H1 (cell line): ENCODE data around the gene MGAT5. TPM values are rescaled to one million over a fixed set of nuclear protein-coding genes. Genes with fewer than 3 reads are reported as not detected.

ENCODE experiments used
- CTCF ChIA-PET: fragments of 300-600 bp; sonication (Branson Sonifier 250); formaldehyde crosslinking; loops from one replicate; lab custom pipeline; 2021; ENCODE audit not compliant: partially characterized antibody; lab: Charles Lee
- POLR2A ChIA-PET: fragments of 300-600 bp; sonication (Branson Sonifier 250); formaldehyde crosslinking; loops from one replicate; lab custom pipeline; 2021; ENCODE audit warnings: inconsistent platforms; ENCODE audit not compliant: partially characterized antibody; lab: Charles Lee
- DNase-seq, 2 experiments: peaks; one replicate each; pipeline versions ENCODE4 v3.0.0 to v3.0.0-alpha.2; 2010 to 2022; ENCODE audit warnings: low spot score in 2 of 2, low read depth in 1 of 2, mixed read lengths in 1 of 2
- FAIRE-seq: peaks from 2 replicates; lab custom pipeline; 2011; peaks lifted over from hg19 to GRCh38; lab: Jason Lieb, UNC
- H2AFZ ChIP-seq: 2 replicates; pipeline ENCODE4 v1.8.1; 2012; ENCODE audit warnings: low read length, inconsistent platforms
- H2AK5ac ChIP-seq: 2 replicates; pipeline ENCODE4 v1.6.1; 2013; ENCODE audit warnings: low read depth, low read length
- H2BK120ac ChIP-seq: replicated peaks from 2 replicates; pipeline ENCODE3; 2013; ENCODE audit warnings: low read depth, low read length, inconsistent platforms
- H2BK12ac ChIP-seq: 2 replicates; pipeline ENCODE4 v1.6.1; 2013; ENCODE audit warnings: low read depth, low read length
- H2BK15ac ChIP-seq: 2 replicates; pipeline ENCODE4 v1.6.1; 2013; ENCODE audit warnings: low read length
- H2BK20ac ChIP-seq: 2 replicates; pipeline ENCODE4 v1.6.1; 2013; ENCODE audit warnings: low read length
- H2BK5ac ChIP-seq: 2 replicates; pipeline ENCODE4 v1.6.1; 2013; ENCODE audit warnings: low read depth, low read length
- H3K14ac ChIP-seq: 2 replicates; pipeline ENCODE4 v1.6.1; 2013; ENCODE audit warnings: inconsistent platforms; ENCODE audit not compliant: insufficient read length
- H3K18ac ChIP-seq: 2 replicates; pipeline ENCODE4 v1.6.1; 2013; ENCODE audit warnings: low read length; ENCODE audit errors: extremely low read depth
- H3K23ac ChIP-seq: 2 replicates; pipeline ENCODE4 v1.6.1; 2013; ENCODE audit warnings: inconsistent platforms; ENCODE audit not compliant: insufficient read length
- H3K23me2 ChIP-seq: 2 replicates; pipeline ENCODE4 v1.6.1; 2013; ENCODE audit warnings: low read depth, low read length
- H3K27ac ChIP-seq: 2 replicates; pipeline ENCODE4 v1.6.1; 2011; ENCODE audit warnings: low read depth, low read length, inconsistent platforms
- H3K27me3 ChIP-seq, 4 experiments: replicated peaks in 1 of 4; 1 replicate in 1 of 4; 2 replicates in 3 of 4; pipeline versions ENCODE4 v1.6.1 to v1.8.1; 2011 to 2013; ENCODE audit warnings: low read length in 3 of 4, mild to moderate bottlenecking in 3 of 4, inconsistent platforms in 2 of 4, mixed read lengths in 2 of 4, moderate library complexity in 1 of 4; ENCODE audit not compliant: control insufficient read depth in 3 of 4, insufficient read depth in 3 of 4; ENCODE audit errors: extremely low read depth in 1 of 4
- H3K36me3 ChIP-seq, 4 experiments: 2 replicates each; pipeline versions ENCODE4 v1.6.1 to v1.8.1; 2011 to 2013; ENCODE audit warnings: mild to moderate bottlenecking in 4 of 4, low read length in 3 of 4, moderate library complexity in 2 of 4, control low read depth in 1 of 4, inconsistent platforms in 1 of 4; ENCODE audit not compliant: insufficient read depth in 4 of 4, control insufficient read depth in 2 of 4
- H3K4ac ChIP-seq: replicated peaks from 2 replicates; pipeline ENCODE3; 2013; ENCODE audit warnings: low read length, low read depth, mixed read lengths, inconsistent platforms; ENCODE audit not compliant: insufficient read length
- H3K4me1 ChIP-seq, 4 experiments: replicated peaks in 1 of 4; 1 replicate in 1 of 4; 2 replicates in 3 of 4; pipeline versions ENCODE4 v1.6.1 to v1.8.1; 2011 to 2013; ENCODE audit warnings: low read length in 3 of 4, inconsistent platforms in 2 of 4, mixed read lengths in 1 of 4; ENCODE audit not compliant: insufficient read depth in 4 of 4, control insufficient read depth in 3 of 4
- H3K4me2 ChIP-seq, 2 experiments: 2 replicates each; pipeline versions ENCODE4 v1.6.1 to v1.8.1; 2011 to 2013; ENCODE audit warnings: low read depth in 2 of 2, low read length in 2 of 2, control low read depth in 1 of 2, inconsistent platforms in 1 of 2, mild to moderate bottlenecking in 1 of 2; ENCODE audit not compliant: insufficient read depth in 1 of 2
- H3K4me3 ChIP-seq, 4 experiments: fragments of 200-600, 300-600 bp in 1 of 4; sonication (generic), shearing (Covaris generic), sonication (Bioruptor Twin) in 1 of 4; 2 replicates each; pipeline versions ENCODE4 v1.5.1 to v1.8.1; 2011 to 2016; ENCODE audit warnings: low read length in 4 of 4, low read depth in 3 of 4, control low read depth in 2 of 4, inconsistent platforms in 2 of 4, mild to moderate bottlenecking in 2 of 4, mixed read lengths in 1 of 4, moderate library complexity in 1 of 4; ENCODE audit not compliant: insufficient read depth in 2 of 4; ENCODE audit errors: extremely low read depth in 1 of 4
- H3K56ac ChIP-seq: replicated peaks from 2 replicates; pipeline ENCODE3; 2013; ENCODE audit warnings: low read depth, mild to moderate bottlenecking, mixed read lengths, low read length, inconsistent platforms; ENCODE audit not compliant: insufficient read length
- H3K79me1 ChIP-seq: 2 replicates; pipeline ENCODE4 v1.6.1; 2013; ENCODE audit warnings: low read depth, low read length, control low read depth
- H3K79me2 ChIP-seq, 2 experiments: 2 replicates each; pipeline versions ENCODE4 v1.6.1 to v1.8.1; 2012 to 2013; ENCODE audit warnings: low read length in 2 of 2, mild to moderate bottlenecking in 2 of 2, inconsistent platforms in 1 of 2; ENCODE audit not compliant: insufficient read depth in 2 of 2, control insufficient read depth in 1 of 2
- H3K9ac ChIP-seq, 4 experiments: replicated peaks in 1 of 4; 1 replicate in 1 of 4; 2 replicates in 3 of 4; pipeline versions ENCODE4 v1.6.1 to v1.8.1; 2011 to 2013; ENCODE audit warnings: low read depth in 3 of 4, low read length in 3 of 4, control low read depth in 2 of 4, mild to moderate bottlenecking in 2 of 4, moderate library complexity in 2 of 4, inconsistent platforms in 1 of 4; ENCODE audit errors: extremely low read depth in 1 of 4
- H3K9me3 ChIP-seq, 2 experiments: 2 replicates each; pipeline versions ENCODE4 v1.6.1 to v1.8.1; 2012 to 2013; ENCODE audit warnings: mild to moderate bottlenecking in 2 of 2, moderate library complexity in 2 of 2, control low read depth in 1 of 2, inconsistent platforms in 1 of 2, low read depth in 1 of 2, low read length in 1 of 2, mixed read lengths in 1 of 2; ENCODE audit not compliant: insufficient read depth in 2 of 2
- H4K20me1 ChIP-seq, 2 experiments: replicated peaks in 1 of 2; 2 replicates each; pipeline versions ENCODE3 to v1.8.1; 2011 to 2013; ENCODE audit warnings: inconsistent platforms in 2 of 2, low read length in 2 of 2, mild to moderate bottlenecking in 1 of 2; ENCODE audit not compliant: insufficient read depth in 2 of 2, control insufficient read depth in 1 of 2
- H4K5ac ChIP-seq: 2 replicates; pipeline ENCODE4 v1.6.1; 2013; ENCODE audit warnings: low read length, low read depth, mixed read lengths, inconsistent platforms; ENCODE audit not compliant: insufficient read length
- H4K8ac ChIP-seq: 2 replicates; pipeline ENCODE4 v1.8.0; 2013; ENCODE audit warnings: mild to moderate bottlenecking, moderate library complexity, low read length, inconsistent platforms; ENCODE audit not compliant: insufficient read depth; ENCODE audit errors: extremely low read depth
- H4K91ac ChIP-seq: replicated peaks from 2 replicates; pipeline ENCODE3; 2013; ENCODE audit warnings: low read length, mixed read lengths, inconsistent platforms; ENCODE audit not compliant: insufficient read length
- KDM1A ChIP-seq: fragments of 200-600, 300-600 bp; sonication (generic); IDR thresholded peaks from 2 replicates; pipeline ENCODE4 v1.7.1; 2016; ENCODE audit warnings: mild to moderate bottlenecking, low read length, borderline replicate concordance
- SIRT6 ChIP-seq: IDR thresholded peaks from one replicate; pipeline ENCODE4 v1.7.1; 2012; ENCODE audit warnings: low read length, inconsistent platforms
- polyA plus RNA-seq, 7 experiments: library from polyadenylated mRNA; depleted of rRNA in 3 of 7; stranded (reverse) in 5 of 7; unstranded in 2 of 7; fragments of >200 nt in 5 of 7; fragments of 200-250 nt in 2 of 7; gene quantifications; 1 replicate in 5 of 7; 2 replicates in 1 of 7; 4 replicates in 1 of 7; pipeline versions ENCODE4 v1.2.1 to v1.2.3, GENCODE V29; 2011 to 2013; ENCODE audit warnings: missing spikeins in 2 of 7, mixed read lengths in 2 of 7
- total RNA-seq: library from RNA; stranded (reverse); fragmentation: NEBNext Ultra II Directional; extraction: Animal tissue kit (Norgen Biotek cat#: 25700); gene quantifications from 2 replicates; pipeline ENCODE4 v1.2.1, GENCODE V29; 2021

MGAT5 gene
- total and polyA plus RNA-seq, 2 of the 8 experiments (the other 6 are each of a cell fraction or from before 2014, with no cell fraction given): 11.2 to 49.2 TPM

- H3K23me2 ChIP-seq: no peaks in the 10 kb centered on the region
- H3K27ac ChIP-seq: no peak overlapping the region
- H2AK5ac ChIP-seq: no peak overlapping the region
- FAIRE-seq (no peak), DNase-seq (no peak)
- H4K20me1 ChIP-seq: peaks cover 0 to 8% of the 10 kb centered on the region in 2 experiments
- H2BK15ac ChIP-seq: no peak overlapping the region
- peaks cover 9% of the 10 kb centered on the region for H3K79me1 ChIP-seq
- H3K14ac ChIP-seq: no peak overlapping the region
- H3K4me1 ChIP-seq: peaks cover 3 to 11% (median 8%) of the 10 kb centered on the region in 4 experiments; a peak in 6 of 7 replicates
- H2BK120ac ChIP-seq: no peak overlapping the region
- H3K4me3 ChIP-seq: no peak overlapping the region
- TF ChIP-seq KDM1A (no peak), SIRT6 (no peak)
- H3K9ac ChIP-seq: no peak overlapping the region
- H4K91ac ChIP-seq: no peak overlapping the region
- no peak overlapping the region for H2BK20ac ChIP-seq
- H3K79me2 ChIP-seq: peaks cover 0 to 25% of the 10 kb centered on the region in 2 experiments; a peak in 1 of 4 replicates
- ChIA-PET CTCF (interaction anchor here (1.1 to 2.4 kb wide), 4 partner anchors 12 to 193 kb away, joined by 3 to 14 read pairs (median 4); no protein-coding TSS in a partner anchor), POLR2A (no interaction called here)
- no peak overlapping the region for H2BK5ac ChIP-seq
- H4K8ac ChIP-seq: no peak overlapping the region
- H3K23ac ChIP-seq: no peak overlapping the region
- H4K5ac ChIP-seq: no peak overlapping the region
- no peak overlapping the region for H3K4ac ChIP-seq
- no peak overlapping the region for H3K56ac ChIP-seq
- peaks cover 0 to 10% (median 1%) of the 10 kb centered on the region in 4 experiments; a peak in 3 of 8 replicates for H3K36me3 ChIP-seq
- no peaks in the 10 kb centered on the region for H3K27me3 ChIP-seq
- H3K18ac ChIP-seq: no peak overlapping the region
- H2BK12ac ChIP-seq: no peak overlapping the region
- H3K9me3 ChIP-seq: no peaks in the 10 kb centered on the region
- no peak overlapping the region for H3K4me2 ChIP-seq
- no peak overlapping the region for H2AFZ ChIP-seq
Observed at GRCh38 chr2:134257509-134257908, 3.6 kb downstream of the MGAT5 start.
